Keratinocyte (primary cell): ENCODE results near the gene CREB3L2. TPM values are rescaled to one million over a fixed set of nuclear protein-coding genes. Genes with fewer than 3 reads are reported as not detected.

Experiments used
- DNase-seq: peaks from one replicate; pipeline ENCODE4 v3.0.0-alpha.2; 2011; ENCODE audit warnings: low read depth, missing footprints, low spot score
- FAIRE-seq: peaks from 2 replicates; lab custom pipeline; 2011; peaks lifted over from hg19 to GRCh38; lab: Jason Lieb, UNC
- H2AFZ ChIP-seq: 2 replicates; pipeline ENCODE4 v1.6.0; 2012; ENCODE audit warnings: low read length, control low read depth, inconsistent platforms; ENCODE audit not compliant: control insufficient read depth
- H3K27ac ChIP-seq: 2 replicates; pipeline ENCODE4 v1.5.1; 2011; ENCODE audit warnings: low read length; ENCODE audit not compliant: control insufficient read depth, insufficient read depth
- H3K27me3 ChIP-seq: 3 replicates; pipeline ENCODE4 v1.6.0; 2011; ENCODE audit warnings: low read length; ENCODE audit not compliant: control insufficient read depth, insufficient read depth; ENCODE audit errors: extremely low read depth
- H3K36me3 ChIP-seq, 2 experiments: 2 replicates in 1 of 2; 3 replicates in 1 of 2; pipeline ENCODE4 v1.5.1; 2011; ENCODE audit warnings: low read length in 2 of 2, mild to moderate bottlenecking in 1 of 2; ENCODE audit not compliant: control insufficient read depth in 2 of 2, insufficient read depth in 2 of 2; ENCODE audit errors: extremely low read depth in 1 of 2
- H3K4me1 ChIP-seq: 3 replicates; pipeline ENCODE4 v1.5.1; 2011; ENCODE audit warnings: low read length; ENCODE audit not compliant: control insufficient read depth, insufficient read depth; ENCODE audit errors: extremely low read depth
- H3K4me2 ChIP-seq: 3 replicates; pipeline ENCODE4 v1.6.0; 2011; ENCODE audit warnings: low read depth, low read length; ENCODE audit not compliant: control insufficient read depth, insufficient read depth; ENCODE audit errors: extremely low read depth
- H3K4me3 ChIP-seq, 3 experiments: fragments of 200-600 bp in 1 of 3; sonication (generic) in 1 of 3; 2 replicates in 2 of 3; 3 replicates in 1 of 3; pipeline ENCODE4 v1.5.1; 2011 to 2016; ENCODE audit warnings: low read length in 3 of 3, mild to moderate bottlenecking in 3 of 3, control low read depth in 2 of 3, inconsistent platforms in 1 of 3, low read depth in 1 of 3, mixed read lengths in 1 of 3, mixed run types in 1 of 3, moderate library complexity in 1 of 3; ENCODE audit not compliant: control insufficient read depth in 2 of 3, insufficient read depth in 2 of 3; ENCODE audit errors: extremely low read depth in 1 of 3
- H3K79me2 ChIP-seq: 2 replicates; pipeline ENCODE4 v1.6.0; 2012; ENCODE audit warnings: low read length; ENCODE audit not compliant: control insufficient read depth, insufficient read depth
- H3K9ac ChIP-seq: 3 replicates; pipeline ENCODE4 v1.6.0; 2011; ENCODE audit warnings: low read length; ENCODE audit not compliant: control insufficient read depth, insufficient read depth; ENCODE audit errors: extremely low read depth
- H3K9me1 ChIP-seq: 3 replicates; pipeline ENCODE4 v1.6.0; 2011; ENCODE audit warnings: low read length; ENCODE audit not compliant: control insufficient read depth, insufficient read depth; ENCODE audit errors: extremely low read depth
- H3K9me3 ChIP-seq: 2 replicates; pipeline ENCODE4 v1.5.1; 2012; ENCODE audit warnings: low read depth, low read length; ENCODE audit not compliant: control insufficient read depth
- H4K20me1 ChIP-seq: 3 replicates; pipeline ENCODE4 v1.6.0; 2011; ENCODE audit warnings: low read length; ENCODE audit not compliant: control insufficient read depth, insufficient read depth; ENCODE audit errors: extremely low read depth
- CTCF ChIP-seq, 3 experiments: IDR thresholded peaks in 1 of 3; conservative IDR thresholded peaks in 1 of 3; optimal IDR thresholded peaks in 1 of 3; 2 replicates in 2 of 3; 3 replicates in 1 of 3; pipeline versions ENCODE3 to v1.5.1; 2011; ENCODE audit warnings: low read length in 3 of 3, mild to moderate bottlenecking in 3 of 3, moderate library complexity in 2 of 3, control low read depth in 1 of 3, inconsistent platforms in 1 of 3; ENCODE audit not compliant: insufficient read depth in 2 of 3; ENCODE audit errors: extremely low read depth in 1 of 3
- EZH2 ChIP-seq: IDR thresholded peaks from one replicate; pipeline ENCODE4 v1.6.1; 2012; ENCODE audit warnings: inconsistent platforms, mild to moderate bottlenecking, low read length, moderate library complexity
- dilution Hi-C: fragments of 300-500 bp; cut with MboI; formaldehyde crosslinking; loops from one replicate; pipeline ENCODE4 v1.7.0; 2020; ENCODE audit warnings: low sequenced_read_pairs; ENCODE audit not compliant: extremely low pct_ligation_motif_present
- polyA plus RNA-seq, 5 experiments: library from polyadenylated mRNA; depleted of rRNA in 3 of 5; stranded (reverse) in 3 of 5; stranded (forward) in 1 of 5; unstranded in 1 of 5; fragments of >200 nt; gene quantifications; 1 replicate in 1 of 5; 2 replicates in 3 of 5; 3 replicates in 1 of 5; pipeline versions ENCODE4 v1.2.1 to v1.2.3, GENCODE V29; 2011 to 2012; ENCODE audit warnings: missing spikeins in 2 of 5, low read depth in 1 of 5, low replicate concordance in 1 of 5

The CREB3L2 gene
- polyA plus RNA-seq, 1 donor (not counting 4 experiments of a cell fraction or from before 2014, with no cell fraction given), result 12.8 TPM

- no peak overlapping the region for H2AFZ ChIP-seq
- H3K79me2 ChIP-seq, result peaks cover 50% of the 10 kb centered on the region
- no peaks in the 10 kb centered on the region for H3K27me3 ChIP-seq
- H3K4me3 ChIP-seq, result no peak overlapping the region
- FAIRE-seq (no peak), DNase-seq (no peak)
- H3K9me3 ChIP-seq, result no peaks in the 10 kb centered on the region
- H3K4me1 ChIP-seq, result peaks cover 5% of the 10 kb centered on the region
- no peak for TF ChIP-seq CTCF (optimal IDR thresholded peaks at IDR 0.05 in 1 of 3, IDR thresholded peaks at IDR 0.05 in 1 of 3, conservative IDR thresholded peaks at IDR 0.05 in 1 of 3; ENCODE audit: extremely low read depth in 1 of 3, insufficient read depth in 2 of 3, low read length in 3 of 3)
- TF ChIP-seq EZH2, result no peak
- H3K9ac ChIP-seq, result no peak overlapping the region
- H4K20me1 ChIP-seq, result peaks cover 3% of the 10 kb centered on the region
- H3K4me2 ChIP-seq, result no peak overlapping the region
- H3K36me3 ChIP-seq, result no peaks in the 10 kb centered on the region
- dilution Hi-C loops, result no loop called here
- peaks cover 3% of the 10 kb centered on the region for H3K9me1 ChIP-seq
- no peak overlapping the region for H3K27ac ChIP-seq
Measured at GRCh38 chr7:137977173-137977572, 24.7 kb downstream of the CREB3L2 start.

- no peak overlapping the region for H3K4me2 ChIP-seq
- H3K36me3 ChIP-seq, result no peaks in the 10 kb centered on the region
- H3K27ac ChIP-seq, result no peak overlapping the region
- DNase-seq (no peak), FAIRE-seq (no peak)
- no peak overlapping the region for H3K9ac ChIP-seq
- no peaks in the 10 kb centered on the region for H3K27me3 ChIP-seq
- no peaks in the 10 kb centered on the region for H3K9me3 ChIP-seq
- no peak overlapping the region for H2AFZ ChIP-seq
- peaks cover 47% of the 10 kb centered on the region for H3K79me2 ChIP-seq
- dilution Hi-C loops, result no loop called here
- TF ChIP-seq CTCF (optimal IDR thresholded peaks at IDR 0.05 in 1 of 3, IDR thresholded peaks at IDR 0.05 in 1 of 3, conservative IDR thresholded peaks at IDR 0.05 in 1 of 3; ENCODE audit: extremely low read depth in 1 of 3, insufficient read depth in 2 of 3, low read length in 3 of 3) (no peak), EZH2 (no peak)
- peaks cover 3% of the 10 kb centered on the region for H3K9me1 ChIP-seq
- peaks cover 3% of the 10 kb centered on the region for H4K20me1 ChIP-seq
- H3K4me3 ChIP-seq, result no peak overlapping the region
- peaks cover 5% of the 10 kb centered on the region for H3K4me1 ChIP-seq
Measured at GRCh38 chr7:137976696-137977095, 25.2 kb downstream of the CREB3L2 start.
